Karpas-422 (cell line): ENCODE results near the gene CPA2. TPM values are rescaled to one million over a fixed set of nuclear protein-coding genes. Genes with fewer than 3 reads are reported as not detected.

ENCODE experiments used
- DNase-seq: peaks from one replicate; pipeline ENCODE4 v3.0.0-alpha.2; 2015
- H2AFZ ChIP-seq: fragments of 200-600 bp; sonication (generic); 2 replicates; pipeline ENCODE4 v1.6.1; 2014; ENCODE audit warnings: antibody characterized with exemption, low read length, mixed read lengths
- H3K27ac ChIP-seq: fragments of 200-600 bp; sonication (generic); 2 replicates; pipeline ENCODE4 v1.5.1; 2014; ENCODE audit warnings: mild to moderate bottlenecking, low read length, moderate library complexity
- H3K27me3 ChIP-seq: fragments of 200-600 bp; sonication (generic); 2 replicates; pipeline ENCODE4 v1.6.1; 2014; ENCODE audit warnings: low read length, mixed read lengths
- H3K36me3 ChIP-seq: fragments of 200-600 bp; sonication (generic); 2 replicates; pipeline ENCODE4 v1.6.1; 2014; ENCODE audit warnings: low read length, mixed read lengths; ENCODE audit not compliant: insufficient read depth
- H3K4me1 ChIP-seq: fragments of 200-600 bp; sonication (generic); 2 replicates; pipeline ENCODE4 v1.6.1; 2014; ENCODE audit warnings: mild to moderate bottlenecking, low read length, mixed read lengths
- H3K4me2 ChIP-seq: fragments of 200-600 bp; sonication (generic); 2 replicates; pipeline ENCODE4 v1.6.1; 2014; ENCODE audit warnings: low read length, low read depth, mild to moderate bottlenecking; ENCODE audit not compliant: poor library complexity, severe bottlenecking
- H3K4me3 ChIP-seq: fragments of 200-600 bp; sonication (generic); 2 replicates; pipeline ENCODE4 v1.5.1; 2014; ENCODE audit warnings: mild to moderate bottlenecking, antibody characterized with exemption, low read length, mixed read lengths
- H3K79me2 ChIP-seq: fragments of 200-600 bp; sonication (generic); 2 replicates; pipeline ENCODE4 v1.6.1; 2014; ENCODE audit warnings: mild to moderate bottlenecking, low read length, mixed read lengths
- H3K9ac ChIP-seq: fragments of 200-600 bp; sonication (generic); 2 replicates; pipeline ENCODE4 v1.6.0; 2014; ENCODE audit warnings: low read length
- H3K9me2 ChIP-seq: fragments of 200-600 bp; sonication (generic), shearing (Covaris generic); replicated peaks from 2 replicates; pipeline ENCODE4 v1.6.0; 2014; ENCODE audit warnings: mild to moderate bottlenecking, low read length, moderate library complexity; ENCODE audit not compliant: insufficient read depth
- H3K9me3 ChIP-seq: fragments of 300-700, 200-600 bp; sonication (generic); 2 replicates; pipeline ENCODE4 v1.6.1; 2014; ENCODE audit warnings: low read length, mixed read lengths
- H4K20me1 ChIP-seq: fragments of 200-600 bp; sonication (generic); 2 replicates; pipeline ENCODE4 v1.6.1; 2014; ENCODE audit warnings: mild to moderate bottlenecking, antibody characterized with exemption, low read length, low read depth; ENCODE audit not compliant: insufficient read depth
- total RNA-seq: library from RNA; depleted of rRNA; stranded (reverse); fragments of >200 nt; shearing (Covaris generic); gene quantifications from 2 replicates; pipeline ENCODE4 v1.2.3, GENCODE V29; 2014; ENCODE audit warnings: low replicate concordance

The CPA2 gene
- total RNA-seq, 1 experiment from 2014 or later: not detected

GRCh38 chr7:130278860-130279259 is 12.2 kb downstream of the CPA2 start:
- DNase-seq: no peak
- H4K20me1 ChIP-seq: no peaks in the 10 kb centered on the region
- H3K4me1 ChIP-seq: no peaks in the 10 kb centered on the region
- H3K36me3 ChIP-seq: no peaks in the 10 kb centered on the region
- H3K79me2 ChIP-seq: no peaks in the 10 kb centered on the region
- no peaks in the 10 kb centered on the region for H3K9me3 ChIP-seq
- H3K9ac ChIP-seq: no peak overlapping the region
- no peak overlapping the region for H2AFZ ChIP-seq
- no peaks in the 10 kb centered on the region for H3K27me3 ChIP-seq
- H3K4me2 ChIP-seq: no peak overlapping the region
- H3K4me3 ChIP-seq: no peak overlapping the region
- H3K9me2 ChIP-seq: no peaks in the 10 kb centered on the region
- no peak overlapping the region for H3K27ac ChIP-seq

GRCh38 chr7:130279286-130279685 is 12.6 kb downstream of the CPA2 start:
- Histone ChIP-seq H3K9ac (no peak overlapping the region), H3K4me3 (no peak overlapping the region), H3K27me3 (no peaks in the 10 kb centered on the region), H3K36me3 (no peaks in the 10 kb centered on the region), H3K79me2 (no peaks in the 10 kb centered on the region), H2AFZ (no peak overlapping the region), H4K20me1 (no peaks in the 10 kb centered on the region), H3K9me3 (no peaks in the 10 kb centered on the region), H3K4me2 (no peak overlapping the region), H3K9me2 (no peaks in the 10 kb centered on the region), H3K27ac (no peak overlapping the region), H3K4me1 (no peaks in the 10 kb centered on the region)
- DNase-seq: no peak

DNA sequence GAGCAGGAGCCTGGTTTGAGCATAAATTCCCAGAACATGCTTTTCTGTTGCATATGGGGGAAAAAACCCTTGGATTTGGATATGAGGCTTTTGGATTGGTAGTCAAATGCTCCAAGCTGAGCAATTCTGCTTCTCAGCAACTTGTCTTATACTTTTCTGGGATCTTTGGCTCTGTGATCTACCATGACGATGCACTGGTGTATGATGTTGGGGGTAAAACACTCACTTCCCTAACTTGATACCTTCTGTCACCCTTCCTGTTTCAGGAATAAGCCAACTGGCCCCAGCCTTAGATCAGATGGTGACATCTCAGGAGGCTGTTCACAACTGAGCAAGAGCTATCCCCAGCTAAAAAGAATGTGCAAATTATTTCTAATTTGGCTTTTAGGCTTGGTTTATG is 13.2 kb downstream of the CPA2 start:
- Histone ChIP-seq H3K9me2 (no peaks in the 10 kb centered on the region), H3K4me3 (no peak overlapping the region), H3K27me3 (no peaks in the 10 kb centered on the region), H2AFZ (no peak overlapping the region), H3K9me3 (no peaks in the 10 kb centered on the region), H4K20me1 (no peaks in the 10 kb centered on the region), H3K9ac (no peak overlapping the region), H3K36me3 (no peaks in the 10 kb centered on the region), H3K4me1 (no peaks in the 10 kb centered on the region), H3K79me2 (no peaks in the 10 kb centered on the region), H3K27ac (no peak overlapping the region), H3K4me2 (no peak overlapping the region)
- no peak for DNase-seq

DNA sequence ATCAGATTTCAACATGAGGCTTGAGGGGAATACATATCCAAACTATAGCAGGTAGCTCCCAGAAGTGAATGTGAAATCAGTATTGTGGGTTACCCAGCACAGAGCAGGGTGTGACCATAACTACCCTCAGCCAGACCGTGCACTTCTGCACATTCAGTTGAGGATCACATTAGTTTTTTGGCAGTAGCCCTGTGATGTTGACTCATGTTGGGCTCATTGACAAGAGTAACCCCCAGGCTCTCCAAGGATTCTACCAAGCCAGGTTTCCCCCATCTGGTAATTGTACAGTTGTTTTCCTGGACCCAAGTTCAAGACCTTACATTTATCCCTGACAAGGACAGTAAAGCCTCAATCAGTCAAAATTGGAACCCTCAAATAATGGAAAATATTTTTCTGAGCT is 14.6 kb downstream of the CPA2 start:
- Histone ChIP-seq H3K27me3 (no peaks in the 10 kb centered on the region), H3K4me3 (no peak overlapping the region), H3K4me1 (no peaks in the 10 kb centered on the region), H3K9me3 (no peaks in the 10 kb centered on the region), H3K9me2 (no peaks in the 10 kb centered on the region), H3K27ac (no peak overlapping the region), H3K79me2 (no peaks in the 10 kb centered on the region), H3K36me3 (no peaks in the 10 kb centered on the region), H2AFZ (no peak overlapping the region), H3K4me2 (no peak overlapping the region), H4K20me1 (no peaks in the 10 kb centered on the region), H3K9ac (no peak overlapping the region)
- no peak for DNase-seq

DNA sequence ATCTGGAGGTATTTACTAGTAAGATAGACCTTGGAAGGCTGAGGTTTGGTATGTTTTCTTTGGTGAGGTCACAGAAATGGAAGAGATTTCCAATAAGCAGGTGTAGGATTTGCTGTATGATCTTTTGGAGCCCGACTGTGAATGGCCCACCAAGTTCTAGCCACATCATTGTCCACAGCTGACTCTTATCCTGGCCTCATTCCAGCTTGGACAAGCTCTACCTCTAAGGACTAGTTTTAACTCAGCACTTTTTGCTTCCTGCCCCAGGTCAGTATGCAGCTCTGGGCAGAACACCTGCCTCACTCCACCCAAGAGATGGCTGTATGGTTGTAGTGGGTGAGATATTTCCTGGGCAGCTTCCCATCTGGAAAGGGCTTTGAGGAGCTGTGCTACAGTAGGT is 20.2 kb downstream of the CPA2 start:
- Histone ChIP-seq H3K27ac (no peak overlapping the region), H2AFZ (no peak overlapping the region), H3K9me3 (no peaks in the 10 kb centered on the region), H3K36me3 (no peaks in the 10 kb centered on the region), H3K4me2 (no peak overlapping the region), H3K9me2 (no peaks in the 10 kb centered on the region), H3K9ac (no peak overlapping the region), H4K20me1 (no peaks in the 10 kb centered on the region), H3K4me3 (no peak overlapping the region), H3K79me2 (no peaks in the 10 kb centered on the region), H3K4me1 (no peaks in the 10 kb centered on the region), H3K27me3 (no peaks in the 10 kb centered on the region)
- DNase-seq: no peak

- Histone ChIP-seq H3K79me2 (no peaks in the 10 kb centered on the region), H3K9ac (no peak overlapping the region), H3K4me2 (no peak overlapping the region), H4K20me1 (no peaks in the 10 kb centered on the region), H3K36me3 (no peaks in the 10 kb centered on the region), H3K9me2 (no peaks in the 10 kb centered on the region), H3K9me3 (no peaks in the 10 kb centered on the region), H3K27ac (no peak overlapping the region), H2AFZ (no peak overlapping the region), H3K4me3 (no peak overlapping the region), H3K27me3 (no peaks in the 10 kb centered on the region), H3K4me1 (no peaks in the 10 kb centered on the region)
- DNase-seq: no peak
Measured at GRCh38 chr7:130288168-130288567, 21.5 kb downstream of the CPA2 start.

- Histone ChIP-seq H2AFZ (no peak overlapping the region), H3K4me1 (no peaks in the 10 kb centered on the region), H3K27me3 (no peaks in the 10 kb centered on the region), H3K4me2 (no peak overlapping the region), H3K4me3 (no peak overlapping the region), H3K79me2 (no peaks in the 10 kb centered on the region), H4K20me1 (no peaks in the 10 kb centered on the region), H3K9me3 (no peaks in the 10 kb centered on the region), H3K36me3 (no peaks in the 10 kb centered on the region), H3K27ac (no peak overlapping the region), H3K9ac (no peak overlapping the region), H3K9me2 (no peaks in the 10 kb centered on the region)
- no peak for DNase-seq
Measured at GRCh38 chr7:130288829-130289228, 22.2 kb downstream of the CPA2 start.

- Histone ChIP-seq H3K4me3 (no peak overlapping the region), H2AFZ (no peak overlapping the region), H3K4me1 (no peaks in the 10 kb centered on the region), H3K9me2 (no peaks in the 10 kb centered on the region), H4K20me1 (no peaks in the 10 kb centered on the region), H3K79me2 (no peaks in the 10 kb centered on the region), H3K4me2 (no peak overlapping the region), H3K36me3 (no peaks in the 10 kb centered on the region), H3K27me3 (no peaks in the 10 kb centered on the region), H3K9me3 (no peaks in the 10 kb centered on the region), H3K9ac (no peak overlapping the region), H3K27ac (no peak overlapping the region)
- no peak for DNase-seq
Measured at GRCh38 chr7:130289478-130289877, 22.8 kb downstream of the CPA2 start.

DNA sequence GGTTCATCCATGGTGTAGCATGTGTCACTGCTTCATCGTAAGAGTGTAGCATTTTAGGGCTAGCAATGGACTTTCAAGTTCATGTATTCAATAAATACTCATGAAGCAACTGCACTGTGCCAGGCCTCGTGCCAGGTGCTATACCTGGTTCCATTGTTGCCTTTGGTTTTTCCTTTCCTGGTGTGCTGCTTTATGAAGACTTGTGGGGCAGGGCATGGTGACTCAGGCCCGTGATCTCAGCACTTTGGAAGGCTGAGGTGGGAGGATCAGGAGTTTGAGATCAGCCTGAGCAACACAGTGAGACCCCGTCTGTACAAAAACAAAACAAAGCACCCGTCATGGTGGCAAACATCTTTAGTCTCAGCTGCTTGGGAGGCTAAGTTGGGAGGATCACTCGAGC is 24.1 kb downstream of the CPA2 start:
- H3K9ac ChIP-seq: no peak overlapping the region
- H3K79me2 ChIP-seq: no peaks in the 10 kb centered on the region
- H3K27ac ChIP-seq: no peak overlapping the region
- H2AFZ ChIP-seq: no peak overlapping the region
- no peaks in the 10 kb centered on the region for H3K36me3 ChIP-seq
- H3K4me3 ChIP-seq: no peak overlapping the region
- no peaks in the 10 kb centered on the region for H3K27me3 ChIP-seq
- no peaks in the 10 kb centered on the region for H3K4me1 ChIP-seq
- no peak for DNase-seq
- H3K4me2 ChIP-seq: no peak overlapping the region
- H3K9me2 ChIP-seq: no peaks in the 10 kb centered on the region
- H4K20me1 ChIP-seq: no peaks in the 10 kb centered on the region
- no peaks in the 10 kb centered on the region for H3K9me3 ChIP-seq
